ENCODE measurements around the gene MIB2.
"Not testable (repeated sequence)": the region's sequence is repeated elsewhere in the genome, so short reads cannot be mapped to it uniquely, and the experiment has no call there.

DNA sequence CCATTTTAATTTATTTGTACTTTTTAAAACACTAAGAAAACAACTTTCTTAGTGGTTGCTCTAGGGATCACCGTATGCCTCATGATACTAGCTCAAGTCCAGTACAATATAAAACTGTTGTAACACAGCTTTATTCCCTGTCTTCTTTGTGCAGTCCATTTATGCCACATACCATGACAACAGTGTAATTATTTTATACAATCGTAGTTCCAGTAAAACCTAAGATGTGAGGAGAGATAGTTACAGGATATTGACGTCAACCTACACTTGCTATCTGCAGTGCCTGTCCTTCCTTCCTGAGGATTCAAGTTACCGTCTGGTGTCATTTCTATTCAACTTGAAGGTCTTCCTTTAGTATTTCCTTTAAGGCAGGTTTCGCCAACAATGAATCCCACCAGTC is 31.0 kb downstream of the MIB2 start:
- TF ChIP-seq CTCF (IDR thresholded peaks at IDR 0.05; ENCODE audit: poor library complexity, severe bottlenecking); EZH2 (IDR thresholded peaks at IDR 0.05; ENCODE audit: borderline replicate concordance, insufficient read depth, low read length, poor library complexity, severe bottlenecking); POLR2AphosphoS5 (IDR thresholded peaks at IDR 0.05); EP300 (conservative IDR thresholded peaks at IDR 0.05; ENCODE audit: poor library complexity, severe bottlenecking); TAF1 (IDR thresholded peaks at IDR 0.05; ENCODE audit: low read depth); RAD21 (conservative IDR thresholded peaks at IDR 0.05); SMC3 (conservative IDR thresholded peaks at IDR 0.05; ENCODE audit: poor library complexity); MXI1 (conservative IDR thresholded peaks at IDR 0.05; ENCODE audit: poor library complexity, severe bottlenecking): not testable (repeated sequence)
- TF ChIP-seq, protein P1, sequence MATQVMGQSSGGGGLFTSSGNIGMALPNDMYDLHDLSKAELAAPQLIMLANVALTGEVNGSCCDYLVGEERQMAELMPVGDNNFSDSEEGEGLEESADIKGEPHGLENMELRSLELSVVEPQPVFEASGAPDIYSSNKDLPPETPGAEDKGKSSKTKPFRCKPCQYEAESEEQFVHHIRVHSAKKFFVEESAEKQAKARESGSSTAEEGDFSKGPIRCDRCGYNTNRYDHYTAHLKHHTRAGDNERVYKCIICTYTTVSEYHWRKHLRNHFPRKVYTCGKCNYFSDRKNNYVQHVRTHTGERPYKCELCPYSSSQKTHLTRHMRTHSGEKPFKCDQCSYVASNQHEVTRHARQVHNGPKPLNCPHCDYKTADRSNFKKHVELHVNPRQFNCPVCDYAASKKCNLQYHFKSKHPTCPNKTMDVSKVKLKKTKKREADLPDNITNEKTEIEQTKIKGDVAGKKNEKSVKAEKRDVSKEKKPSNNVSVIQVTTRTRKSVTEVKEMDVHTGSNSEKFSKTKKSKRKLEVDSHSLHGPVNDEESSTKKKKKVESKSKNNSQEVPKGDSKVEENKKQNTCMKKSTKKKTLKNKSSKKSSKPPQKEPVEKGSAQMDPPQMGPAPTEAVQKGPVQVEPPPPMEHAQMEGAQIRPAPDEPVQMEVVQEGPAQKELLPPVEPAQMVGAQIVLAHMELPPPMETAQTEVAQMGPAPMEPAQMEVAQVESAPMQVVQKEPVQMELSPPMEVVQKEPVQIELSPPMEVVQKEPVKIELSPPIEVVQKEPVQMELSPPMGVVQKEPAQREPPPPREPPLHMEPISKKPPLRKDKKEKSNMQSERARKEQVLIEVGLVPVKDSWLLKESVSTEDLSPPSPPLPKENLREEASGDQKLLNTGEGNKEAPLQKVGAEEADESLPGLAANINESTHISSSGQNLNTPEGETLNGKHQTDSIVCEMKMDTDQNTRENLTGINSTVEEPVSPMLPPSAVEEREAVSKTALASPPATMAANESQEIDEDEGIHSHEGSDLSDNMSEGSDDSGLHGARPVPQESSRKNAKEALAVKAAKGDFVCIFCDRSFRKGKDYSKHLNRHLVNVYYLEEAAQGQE (IDR thresholded peaks at IDR 0.05; ENCODE audit: borderline replicate concordance): not testable (repeated sequence)
